Raji (cell line): ENCODE data around the gene CUL1.

Experiments
- POLR2A ChIP-seq: IDR thresholded peaks from 2 replicates; pipeline ENCODE4 v1.6.1; 2011; ENCODE audit warnings: low read depth, low read length, control low read depth; ENCODE audit not compliant: insufficient read depth

The CUL1 gene

DNA sequence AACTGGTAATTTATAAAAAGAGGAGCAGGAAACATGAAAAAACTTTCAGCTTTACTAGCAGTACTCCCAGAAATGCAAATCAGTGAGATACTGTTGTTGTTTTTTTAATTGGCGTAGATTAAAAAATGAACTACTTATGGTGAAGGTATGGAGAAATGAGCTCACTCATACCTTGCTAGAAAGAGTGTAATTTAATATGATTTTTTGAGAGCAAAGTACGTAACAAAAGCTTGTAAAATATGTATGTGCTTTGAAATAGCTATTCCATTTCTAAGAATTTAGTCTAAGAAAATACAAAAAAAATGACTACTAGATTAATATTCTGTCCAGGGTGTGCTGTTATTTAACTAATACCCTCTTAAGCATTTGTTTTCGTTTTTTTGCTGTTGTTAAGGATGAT is 5.5 kb downstream of the CUL1 start:
- TF ChIP-seq POLR2A, result no peak

- no peak for TF ChIP-seq POLR2A
Observed at GRCh38 chr7:148704970-148705369, 6.3 kb downstream of the CUL1 start.

GRCh38 chr7:148706368-148706767 is 7.7 kb downstream of the CUL1 start:
- no peak for TF ChIP-seq POLR2A

DNA sequence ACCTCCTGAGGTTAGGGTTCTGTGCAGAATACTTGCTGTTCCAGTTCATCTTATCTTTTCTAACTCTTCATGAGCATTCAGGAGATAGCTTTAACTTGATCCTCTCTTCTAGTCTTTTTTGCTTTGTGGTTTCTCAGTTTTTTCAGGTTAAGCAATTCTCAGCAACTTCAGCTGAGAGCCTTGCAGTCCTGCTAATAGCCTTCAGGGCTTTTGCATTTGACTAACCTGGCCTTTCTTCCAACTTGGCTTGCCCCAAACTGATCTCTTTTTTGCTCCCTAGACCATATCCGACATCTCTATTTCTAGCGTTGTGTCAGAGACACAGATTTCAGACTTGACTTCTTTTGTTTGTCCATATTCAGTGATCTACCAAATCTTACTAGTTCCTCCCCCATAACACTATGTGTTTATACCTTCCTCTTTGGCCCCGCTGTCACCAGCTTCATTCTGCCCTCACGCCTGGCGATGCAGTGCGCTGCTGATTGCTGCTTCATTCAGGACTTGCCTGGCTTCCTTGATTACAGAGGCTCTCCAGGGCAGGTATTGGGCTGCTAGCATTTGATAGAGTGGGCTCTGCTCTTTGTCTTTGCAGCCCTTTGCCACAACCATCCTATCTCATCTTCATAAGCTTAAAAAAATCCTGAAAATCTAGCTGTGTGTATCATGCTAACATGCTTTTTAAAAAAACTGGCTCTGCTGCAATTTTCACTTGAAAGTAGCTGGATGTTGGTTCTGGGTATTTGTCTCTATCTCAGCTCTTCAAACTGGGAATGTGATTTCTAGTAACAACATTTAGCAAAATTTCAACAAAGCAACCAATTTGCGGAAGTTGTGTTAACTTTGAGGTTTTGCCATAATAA is 9.6 kb downstream of the CUL1 start:
- no peak for TF ChIP-seq POLR2A

GRCh38 chr7:148709014-148709413 is 10.3 kb downstream of the CUL1 start:
- TF ChIP-seq POLR2A, result no peak

DNA sequence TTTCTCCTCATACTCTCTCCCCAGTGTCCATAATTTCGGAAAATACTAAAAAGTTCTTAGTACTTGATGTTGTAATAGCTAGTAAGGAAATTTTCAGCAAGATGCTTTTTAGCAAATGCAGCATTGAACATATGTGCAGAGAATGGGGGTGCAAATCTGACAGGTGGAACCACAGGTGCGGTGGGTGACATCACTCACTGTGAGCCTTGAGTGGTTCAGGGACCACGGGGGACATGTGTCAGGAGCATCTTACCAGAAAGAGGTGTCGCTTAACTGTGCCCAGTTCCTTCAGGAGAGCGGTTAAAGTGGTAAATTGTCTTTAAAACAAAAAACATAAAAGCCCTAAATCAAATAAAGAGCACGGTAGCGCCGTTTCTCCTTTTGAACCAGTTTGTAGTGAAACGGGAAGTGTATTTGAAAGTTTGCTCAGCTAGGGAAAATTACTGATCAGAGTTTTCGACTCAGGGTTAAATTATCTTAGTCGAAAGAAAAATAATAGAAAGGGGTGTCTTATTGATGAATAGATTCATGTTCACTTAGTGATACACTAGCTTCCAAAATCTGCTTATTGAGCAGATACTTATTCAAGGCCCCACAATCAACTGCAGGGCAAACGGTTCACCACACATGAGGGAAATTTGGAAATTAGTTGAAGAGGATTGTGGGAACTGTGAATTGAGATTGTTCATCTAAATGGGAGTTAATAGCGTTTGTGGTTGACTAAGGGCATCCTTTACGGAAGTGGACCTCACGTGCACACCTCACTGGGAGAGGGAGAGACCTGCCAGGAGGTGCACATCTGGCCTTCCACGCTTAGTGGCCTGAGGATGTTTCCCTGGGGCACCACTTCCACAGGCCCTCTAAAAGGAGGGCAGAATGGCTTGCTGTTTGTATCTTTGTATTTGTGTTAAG is 12.7 kb downstream of the CUL1 start:
- TF ChIP-seq POLR2A, result no peak

DNA sequence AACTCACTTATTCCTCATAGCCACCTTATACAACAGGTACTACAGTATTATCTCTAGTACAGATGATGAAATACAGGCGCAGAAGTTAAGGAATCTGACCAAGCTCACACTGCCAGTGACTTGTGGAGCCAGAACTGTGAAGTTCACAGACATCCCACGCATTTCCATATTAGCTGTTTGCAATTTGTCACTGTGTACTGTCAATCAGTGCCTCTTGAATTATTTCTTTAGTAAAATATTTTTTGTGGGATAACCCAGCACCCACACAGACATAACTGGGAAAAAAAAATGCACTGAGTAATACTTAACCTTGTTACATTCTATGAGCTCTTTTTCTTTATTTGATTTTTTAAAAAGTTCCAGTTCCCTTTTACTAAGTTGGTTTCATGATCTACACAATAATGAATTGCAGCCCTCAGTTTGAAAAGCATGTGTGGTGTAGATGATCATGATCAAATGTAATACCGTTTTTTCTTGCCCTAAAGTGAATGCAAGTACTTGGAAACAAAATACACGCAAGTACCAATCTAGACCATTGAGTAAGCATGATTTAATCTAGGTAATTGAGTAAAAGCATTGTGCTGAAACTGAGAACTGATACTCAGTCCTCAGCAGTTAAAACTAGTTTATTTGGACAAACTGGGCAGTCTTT is 14.1 kb downstream of the CUL1 start:
- no peak for TF ChIP-seq POLR2A

- TF ChIP-seq POLR2A, result no peak
Observed at GRCh38 chr7:148714498-148714897, 15.8 kb downstream of the CUL1 start.

GRCh38 chr7:148715027-148715426 is 16.3 kb downstream of the CUL1 start:
- no peak for TF ChIP-seq POLR2A

- no peak for TF ChIP-seq POLR2A
Observed at GRCh38 chr7:148717266-148717793, 18.6 kb downstream of the CUL1 start.

DNA sequence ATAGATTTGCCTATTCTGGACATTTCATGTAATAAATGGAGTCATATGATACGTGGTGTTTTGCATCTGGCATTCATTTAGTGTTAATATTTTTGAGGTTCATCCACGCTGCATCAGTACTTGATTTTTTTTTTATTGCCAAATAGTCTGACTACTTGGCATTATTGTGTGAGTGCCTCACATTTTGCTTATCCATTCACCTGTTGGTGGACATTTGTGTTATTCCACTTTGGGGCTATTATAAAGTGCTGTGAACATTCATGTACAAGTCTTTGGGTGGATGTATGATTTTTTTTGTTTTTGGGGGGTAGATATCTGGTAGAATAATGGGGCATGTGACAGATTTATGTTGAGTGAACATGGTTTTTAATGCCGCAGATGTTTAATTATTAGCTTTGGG is 19.7 kb downstream of the CUL1 start:
- no peak for TF ChIP-seq POLR2A

DNA sequence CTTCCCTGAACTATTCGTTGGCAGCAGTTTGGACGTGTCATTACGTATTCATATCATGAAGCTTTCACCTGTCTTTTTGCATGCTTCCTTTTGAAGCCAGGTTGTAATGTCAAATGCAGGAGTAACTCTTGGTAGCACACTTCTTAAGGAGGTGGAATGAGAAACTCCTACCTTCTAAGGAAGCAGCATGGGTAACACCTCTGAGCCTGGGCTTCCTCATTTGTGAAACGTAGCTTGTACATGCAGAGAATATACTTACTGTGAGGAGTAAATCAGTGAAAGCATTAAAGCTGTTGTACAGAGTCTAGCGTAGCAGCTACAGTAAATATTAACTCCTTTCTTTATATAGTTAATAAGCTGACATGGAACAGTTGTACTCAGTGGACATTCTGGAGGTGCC is 21.1 kb downstream of the CUL1 start:
- no peak for TF ChIP-seq POLR2A

DNA sequence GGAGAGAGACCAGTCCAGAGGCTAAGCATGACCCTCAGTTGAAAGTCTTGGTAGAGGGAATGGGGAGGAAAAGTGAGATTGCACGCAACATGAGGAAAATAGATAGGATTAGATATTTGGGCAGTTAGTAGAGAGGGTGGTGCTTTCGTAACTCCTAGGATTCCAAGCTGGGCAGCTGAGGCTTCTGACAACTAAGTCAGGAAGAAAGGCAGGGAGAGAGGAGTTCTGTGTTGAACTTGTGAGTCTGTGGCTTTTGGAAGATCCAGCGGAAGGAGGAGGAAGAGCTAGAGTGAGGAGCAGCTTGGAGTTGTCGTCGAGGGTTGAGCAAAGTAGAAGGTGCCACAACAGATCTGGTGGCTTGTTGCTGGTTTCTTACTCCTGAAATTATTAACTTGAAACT is 21.8 kb downstream of the CUL1 start:
- no peak for TF ChIP-seq POLR2A

- no peak for TF ChIP-seq POLR2A
Observed at GRCh38 chr7:148721390-148721789, 22.7 kb downstream of the CUL1 start.
